PFSK-1 (cell line): Measurements from ENCODE around the gene ADAMTS17.

ENCODE experiments used
- FOXP2 ChIP-seq: optimal IDR thresholded peaks from 2 replicates; pipeline ENCODE3; 2011; ENCODE audit warnings: borderline replicate concordance, control low read depth, inconsistent platforms; ENCODE audit not compliant: insufficient read depth; ENCODE audit errors: extremely low read length, extremely low read depth
- POLR2AphosphoS5 ChIP-seq: IDR thresholded peaks from 2 replicates; pipeline ENCODE4 v1.6.1; 2012; ENCODE audit warnings: low read depth, mild to moderate bottlenecking, control low read depth, low read length, moderate library complexity
- REST ChIP-seq, 2 experiments: IDR thresholded peaks; 2 replicates each; pipeline versions ENCODE4 v1.6.1 to v1.8.0; 2011 to 2012; ENCODE audit warnings: low read depth in 2 of 2, low read length in 2 of 2, control low read depth in 1 of 2, inconsistent platforms in 1 of 2, mild to moderate bottlenecking in 1 of 2, moderate library complexity in 1 of 2; ENCODE audit not compliant: insufficient read depth in 1 of 2
- SIN3A ChIP-seq: IDR thresholded peaks from 2 replicates; pipeline ENCODE4 v1.6.1; 2012; ENCODE audit warnings: mild to moderate bottlenecking, low read length, moderate library complexity, borderline replicate concordance; ENCODE audit not compliant: insufficient read depth
- TAF1 ChIP-seq: IDR thresholded peaks from 2 replicates; pipeline ENCODE4 v1.6.1; 2012; ENCODE audit warnings: low read length, control low read depth, borderline replicate concordance; ENCODE audit not compliant: insufficient read depth

Gene ADAMTS17

DNA sequence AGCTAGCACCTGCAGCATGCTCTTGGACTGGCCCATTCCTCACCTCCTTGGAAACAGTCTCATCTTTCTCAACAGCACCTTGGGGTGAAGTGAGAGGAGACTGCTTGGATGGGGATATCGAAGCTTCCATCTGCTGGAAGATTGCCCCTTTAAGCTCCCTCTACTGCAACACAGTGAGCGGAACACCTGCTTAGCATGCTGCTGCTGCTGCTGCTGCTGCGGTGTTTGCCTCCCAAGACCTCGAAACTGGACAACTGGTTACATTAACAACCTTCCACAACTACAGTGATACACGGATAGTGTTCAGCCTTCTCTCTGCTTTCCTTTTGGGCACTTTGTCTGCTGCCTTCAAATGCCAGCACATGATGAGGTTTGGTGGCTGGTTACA lies 354.7 kb downstream of the ADAMTS17 start:
- TF ChIP-seq SIN3A (no peak), FOXP2 (no peak), TAF1 (no peak), REST (IDR thresholded peaks at IDR 0.05; ENCODE audit: insufficient read depth in 1 of 2, low read depth in 2 of 2, low read length in 2 of 2) (no peak), POLR2AphosphoS5 (no peak)

- no peak for TF ChIP-seq REST (IDR thresholded peaks at IDR 0.05; ENCODE audit: insufficient read depth in 1 of 2, low read depth in 2 of 2, low read length in 2 of 2)
- no peak for TF ChIP-seq TAF1
- no peak for TF ChIP-seq POLR2AphosphoS5
- TF ChIP-seq SIN3A, result no peak
- TF ChIP-seq FOXP2, result no peak
Observed at GRCh38 chr15:99986297-99987118, 355.3 kb downstream of the ADAMTS17 start.

DNA sequence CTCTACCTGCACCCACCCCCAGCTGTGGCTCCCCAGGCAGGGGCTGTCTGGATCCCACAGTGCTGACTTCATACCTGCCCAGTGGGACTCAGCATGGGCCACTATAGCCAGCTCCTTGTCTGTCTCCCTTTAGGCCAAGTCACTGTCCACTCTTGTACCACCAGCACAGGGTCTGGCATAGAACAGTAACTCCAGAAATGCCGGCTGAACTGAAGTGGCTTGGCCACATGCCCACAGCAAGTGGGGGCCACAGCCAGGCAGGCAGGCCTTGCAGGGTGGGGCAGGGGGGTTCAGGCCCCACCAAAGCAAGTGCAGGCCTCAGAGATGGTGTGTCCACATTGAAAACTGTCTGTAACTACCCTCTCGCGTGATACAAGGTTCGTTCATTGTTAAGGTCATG lies 355.9 kb downstream of the ADAMTS17 start:
- TF ChIP-seq SIN3A (no peak), TAF1 (no peak), POLR2AphosphoS5 (no peak), FOXP2 (no peak), REST (IDR thresholded peaks at IDR 0.05; ENCODE audit: insufficient read depth in 1 of 2, low read depth in 2 of 2, low read length in 2 of 2) (no peak)

GRCh38 chr15:99984491-99985243 lies 357.1 kb downstream of the ADAMTS17 start:
- TF ChIP-seq POLR2AphosphoS5 (no peak), REST (IDR thresholded peaks at IDR 0.05; ENCODE audit: insufficient read depth in 1 of 2, low read depth in 2 of 2, low read length in 2 of 2) (no peak), SIN3A (no peak), FOXP2 (no peak), TAF1 (no peak)

GRCh38 chr15:99983886-99984286 lies 357.9 kb downstream of the ADAMTS17 start:
- TF ChIP-seq TAF1, result no peak
- TF ChIP-seq REST (IDR thresholded peaks at IDR 0.05; ENCODE audit: insufficient read depth in 1 of 2, low read depth in 2 of 2, low read length in 2 of 2), result no peak
- no peak for TF ChIP-seq SIN3A
- no peak for TF ChIP-seq FOXP2
- TF ChIP-seq POLR2AphosphoS5, result no peak
